ENCODE measurements around the gene KCNN4. TPM values are rescaled to one million over a fixed set of nuclear protein-coding genes. Genes with fewer than 3 reads are reported as not detected.

KCNN4 gene
- polyA plus RNA-seq, 1 donor from 2014 or later, result not detected

- H2AFZ ChIP-seq (ENCODE audit: low read depth, low read length), result no peak overlapping the region
- TF ChIP-seq REST (IDR thresholded peaks at IDR 0.05; ENCODE audit: borderline replicate concordance) (no peak), TAF1 (IDR thresholded peaks at IDR 0.05; ENCODE audit: low read depth) (no peak), MXI1 (conservative IDR thresholded peaks at IDR 0.05; ENCODE audit: poor library complexity, severe bottlenecking) (no peak), CTCF (IDR thresholded peaks at IDR 0.05; ENCODE audit: poor library complexity, severe bottlenecking) (no peak)
- no peak overlapping the region for H3K27ac ChIP-seq (ENCODE audit: low read length)
- H3F3A ChIP-seq (ENCODE audit: insufficient read depth, low read length, poor library complexity, severe bottlenecking), result no peaks in the 10 kb centered on the region
- H3K9me2 ChIP-seq (ENCODE audit: insufficient read depth, low read length), result no peaks in the 10 kb centered on the region
- H3K27me3 ChIP-seq (ENCODE audit: insufficient read depth, low read depth, low read length), result no peaks in the 10 kb centered on the region
- H3K79me2 ChIP-seq (replicated peaks; ENCODE audit: insufficient read depth, low read length), result no peaks in the 10 kb centered on the region
- H3K4me3 ChIP-seq (ENCODE audit: low read length), result no peak overlapping the region
- no peak overlapping the region for H3K4me2 ChIP-seq (ENCODE audit: low read length)
- H3K9me3 ChIP-seq (ENCODE audit: low read length), result no peaks in the 10 kb centered on the region
- no peaks in the 10 kb centered on the region for H3K36me3 ChIP-seq (ENCODE audit: insufficient read depth, low read length)
- no peak overlapping the region for H3K9ac ChIP-seq (ENCODE audit: low read length)
- no peaks in the 10 kb centered on the region for H4K20me1 ChIP-seq (ENCODE audit: insufficient read depth)
These were observed 55.3 kb downstream of the KCNN4 start for GRCh38 chr19:43725468-43725867.

GRCh38 chr19:43724896-43725295 is 55.9 kb downstream of the KCNN4 start:
- Histone ChIP-seq H3K27ac (ENCODE audit: low read length) (no peak overlapping the region), H3F3A (ENCODE audit: insufficient read depth, low read length, poor library complexity, severe bottlenecking) (no peaks in the 10 kb centered on the region), H3K9me3 (ENCODE audit: low read length) (no peaks in the 10 kb centered on the region), H2AFZ (ENCODE audit: low read depth, low read length) (no peak overlapping the region), H3K79me2 (replicated peaks; ENCODE audit: insufficient read depth, low read length) (no peaks in the 10 kb centered on the region), H3K4me3 (ENCODE audit: low read length) (no peak overlapping the region), H4K20me1 (ENCODE audit: insufficient read depth) (no peaks in the 10 kb centered on the region), H3K4me2 (ENCODE audit: low read length) (no peak overlapping the region), H3K27me3 (ENCODE audit: insufficient read depth, low read depth, low read length) (no peaks in the 10 kb centered on the region), H3K9me2 (ENCODE audit: insufficient read depth, low read length) (no peaks in the 10 kb centered on the region), H3K36me3 (ENCODE audit: insufficient read depth, low read length) (no peaks in the 10 kb centered on the region), H3K9ac (ENCODE audit: low read length) (no peak overlapping the region)
- TF ChIP-seq CTCF (IDR thresholded peaks at IDR 0.05; ENCODE audit: poor library complexity, severe bottlenecking), result no peak
- TF ChIP-seq EP300 (conservative IDR thresholded peaks at IDR 0.05; ENCODE audit: poor library complexity, severe bottlenecking), result no peak
- no peak for TF ChIP-seq POLR2AphosphoS5 (IDR thresholded peaks at IDR 0.05)
- no peak for TF ChIP-seq TAF1 (IDR thresholded peaks at IDR 0.05; ENCODE audit: low read depth)

GRCh38 chr19:43723588-43723987 is 57.2 kb downstream of the KCNN4 start:
- H3K9me3 ChIP-seq (ENCODE audit: low read length), result no peaks in the 10 kb centered on the region
- no peak overlapping the region for H3K4me2 ChIP-seq (ENCODE audit: low read length)
- H4K20me1 ChIP-seq (ENCODE audit: insufficient read depth), result no peaks in the 10 kb centered on the region
- no peaks in the 10 kb centered on the region for H3K79me2 ChIP-seq (replicated peaks; ENCODE audit: insufficient read depth, low read length)
- no peaks in the 10 kb centered on the region for H3K36me3 ChIP-seq (ENCODE audit: insufficient read depth, low read length)
- no peak overlapping the region for H3K27ac ChIP-seq (ENCODE audit: low read length)
- no peaks in the 10 kb centered on the region for H3K27me3 ChIP-seq (ENCODE audit: insufficient read depth, low read depth, low read length)
- no peaks in the 10 kb centered on the region for H3K9me2 ChIP-seq (ENCODE audit: insufficient read depth, low read length)
- no peak overlapping the region for H3K4me3 ChIP-seq (ENCODE audit: low read length)
- no peak overlapping the region for H3K9ac ChIP-seq (ENCODE audit: low read length)
- H3F3A ChIP-seq (ENCODE audit: insufficient read depth, low read length, poor library complexity, severe bottlenecking), result no peaks in the 10 kb centered on the region
- no peak overlapping the region for H2AFZ ChIP-seq (ENCODE audit: low read depth, low read length)
- TF ChIP-seq TAF1 (IDR thresholded peaks at IDR 0.05; ENCODE audit: low read depth) (no peak), MXI1 (conservative IDR thresholded peaks at IDR 0.05; ENCODE audit: poor library complexity, severe bottlenecking) (no peak), SMC3 (conservative IDR thresholded peaks at IDR 0.05; ENCODE audit: poor library complexity) (no peak), EZH2 (IDR thresholded peaks at IDR 0.05; ENCODE audit: borderline replicate concordance, insufficient read depth, low read length, poor library complexity, severe bottlenecking) (no peak), EP300 (conservative IDR thresholded peaks at IDR 0.05; ENCODE audit: poor library complexity, severe bottlenecking) (no peak), RAD21 (conservative IDR thresholded peaks at IDR 0.05) (no peak), POLR2AphosphoS5 (IDR thresholded peaks at IDR 0.05) (no peak), CTCF (IDR thresholded peaks at IDR 0.05; ENCODE audit: poor library complexity, severe bottlenecking) (no peak)

Measured in neural cell (in vitro differentiated cells).